ENCODE results near the gene HENMT1. TPM values are rescaled to one million over a fixed set of nuclear protein-coding genes. Genes with fewer than 3 reads are reported as not detected.

The HENMT1 gene
- total RNA-seq, 1 experiment from 2014 or later, result 6.2 TPM

DNA sequence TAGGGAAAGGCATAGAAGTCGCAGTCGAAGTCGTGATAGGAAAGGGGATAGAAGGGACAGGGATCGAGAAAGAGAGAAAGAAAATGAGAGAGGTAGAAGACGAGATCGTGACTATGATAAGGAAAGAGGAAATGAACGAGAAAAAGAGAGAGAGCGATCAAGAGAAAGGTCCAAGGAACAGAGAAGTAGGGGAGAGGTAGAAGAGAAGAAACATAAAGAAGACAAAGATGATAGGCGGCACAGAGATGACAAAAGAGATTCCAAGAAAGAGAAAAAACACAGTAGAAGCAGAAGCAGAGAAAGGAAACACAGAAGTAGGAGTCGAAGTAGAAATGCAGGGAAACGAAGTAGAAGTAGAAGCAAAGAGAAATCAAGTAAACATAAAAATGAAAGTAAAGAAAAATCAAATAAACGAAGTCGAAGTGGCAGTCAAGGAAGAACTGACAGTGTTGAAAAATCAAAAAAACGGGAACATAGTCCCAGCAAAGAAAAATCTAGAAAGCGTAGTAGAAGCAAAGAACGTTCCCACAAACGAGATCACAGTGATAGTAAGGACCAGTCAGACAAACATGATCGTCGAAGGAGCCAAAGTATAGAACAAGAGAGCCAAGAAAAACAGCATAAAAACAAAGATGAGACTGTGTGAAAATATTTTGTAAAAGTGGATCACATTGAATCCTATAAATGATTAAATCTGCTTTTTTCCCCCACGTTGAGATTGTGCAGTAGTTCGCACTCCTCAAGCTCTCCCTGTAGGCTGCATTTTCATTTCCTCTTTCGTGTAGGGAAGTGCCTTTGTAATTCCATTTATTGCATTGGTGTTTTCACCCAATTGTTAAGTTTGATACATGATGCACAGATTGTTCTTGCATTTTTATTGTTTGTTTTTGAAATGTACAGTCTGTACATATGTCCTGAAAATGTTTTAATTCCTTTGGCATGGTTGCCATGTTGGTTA lies 38.8 kb upstream of the HENMT1 start:
- H3K36me3 Mint-ChIP-seq (ENCODE audit: insufficient read depth in 1 of 3, low read depth in 3 of 3), result peaks cover 40 to 73% (median 56%) of the 10 kb centered on the region in 3 experiments; a peak in 6 of 7 replicates
- no peak overlapping the region for H3K18ac ChIP-seq (ENCODE audit: insufficient read length, low read depth, low read length)
- no peak overlapping the region for H3K56ac ChIP-seq (ENCODE audit: insufficient read length, low read depth, low read length)
- no peak overlapping the region for H2BK15ac ChIP-seq (ENCODE audit: low read depth, low read length)
- no peak overlapping the region for H3K4ac ChIP-seq (ENCODE audit: low read depth, low read length)
- H3K27me3 ChIP-seq (ENCODE audit: insufficient read depth, low read length), result no peaks in the 10 kb centered on the region
- WGBS (ENCODE audit: extremely low coverage, insufficient read length, low lambda C conversion rate), result 100% methylated on average over 7 of the region's 22 CpGs
- no peak overlapping the region for H3K9ac ChIP-seq (ENCODE audit: extremely low read depth, insufficient read length, low read length)
- no peak overlapping the region for H4K8ac ChIP-seq (replicated peaks; ENCODE audit: insufficient read length, low read depth, low read length)
- no peaks in the 10 kb centered on the region for H3K9me3 Mint-ChIP-seq
- no peak overlapping the region for H2BK20ac ChIP-seq (ENCODE audit: low read depth, low read length, poor library complexity, severe bottlenecking)
- H3K79me1 ChIP-seq (ENCODE audit: insufficient read depth, low read depth, low read length, poor library complexity, severe bottlenecking), result peaks cover 3% of the 10 kb centered on the region
- TF ChIP-seq, protein P1, sequence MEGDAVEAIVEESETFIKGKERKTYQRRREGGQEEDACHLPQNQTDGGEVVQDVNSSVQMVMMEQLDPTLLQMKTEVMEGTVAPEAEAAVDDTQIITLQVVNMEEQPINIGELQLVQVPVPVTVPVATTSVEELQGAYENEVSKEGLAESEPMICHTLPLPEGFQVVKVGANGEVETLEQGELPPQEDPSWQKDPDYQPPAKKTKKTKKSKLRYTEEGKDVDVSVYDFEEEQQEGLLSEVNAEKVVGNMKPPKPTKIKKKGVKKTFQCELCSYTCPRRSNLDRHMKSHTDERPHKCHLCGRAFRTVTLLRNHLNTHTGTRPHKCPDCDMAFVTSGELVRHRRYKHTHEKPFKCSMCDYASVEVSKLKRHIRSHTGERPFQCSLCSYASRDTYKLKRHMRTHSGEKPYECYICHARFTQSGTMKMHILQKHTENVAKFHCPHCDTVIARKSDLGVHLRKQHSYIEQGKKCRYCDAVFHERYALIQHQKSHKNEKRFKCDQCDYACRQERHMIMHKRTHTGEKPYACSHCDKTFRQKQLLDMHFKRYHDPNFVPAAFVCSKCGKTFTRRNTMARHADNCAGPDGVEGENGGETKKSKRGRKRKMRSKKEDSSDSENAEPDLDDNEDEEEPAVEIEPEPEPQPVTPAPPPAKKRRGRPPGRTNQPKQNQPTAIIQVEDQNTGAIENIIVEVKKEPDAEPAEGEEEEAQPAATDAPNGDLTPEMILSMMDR (conservative IDR thresholded peaks at IDR 0.05), result no peak
- no peak overlapping the region for H3K23ac ChIP-seq (ENCODE audit: insufficient read length, low read depth, low read length)
- H2BK5ac ChIP-seq (ENCODE audit: insufficient read length, low read length), result no peak overlapping the region
- H3K14ac ChIP-seq (ENCODE audit: insufficient read depth, low read length), result no peak overlapping the region
- no peaks in the 10 kb centered on the region for H3K27me3 Mint-ChIP-seq (ENCODE audit: low read depth)
- H3K4me2 ChIP-seq (ENCODE audit: insufficient read depth, insufficient read length, low read length), result no peak overlapping the region
- H3K79me2 ChIP-seq (ENCODE audit: insufficient read depth, low read length), result no peaks in the 10 kb centered on the region; the same call in 1 of the 2 replicates
- H2AFZ ChIP-seq (ENCODE audit: low read length), result no peak overlapping the region
- peaks cover 2 to 4% of the 10 kb centered on the region in 2 experiments for H3K4me1 Mint-ChIP-seq
- H3K9me3 ChIP-seq (ENCODE audit: control insufficient read depth, low read depth, low read length), result no peaks in the 10 kb centered on the region
- DNase-seq, result no peak
- H4K5ac ChIP-seq (ENCODE audit: insufficient read length, low read depth, low read length), result no peak overlapping the region
- no peaks in the 10 kb centered on the region for H3K4me1 ChIP-seq (ENCODE audit: insufficient read depth, low read length)
- H3T11ph ChIP-seq (ENCODE audit: low read length), result no peak overlapping the region
- H2BK120ac ChIP-seq (ENCODE audit: low read depth, low read length, poor library complexity, severe bottlenecking), result no peak overlapping the region
- H3K4me3 Mint-ChIP-seq, result no peak overlapping the region
- H4K91ac ChIP-seq (ENCODE audit: insufficient read length, low read depth, low read length), result no peak overlapping the region
- no peaks in the 10 kb centered on the region for H4K20me1 ChIP-seq (ENCODE audit: control insufficient read depth, insufficient read depth, insufficient read length)
- no peak overlapping the region for H2BK12ac ChIP-seq (ENCODE audit: insufficient read length, low read depth, low read length)
- no peak overlapping the region for H2AK5ac ChIP-seq (ENCODE audit: insufficient read length, low read length)
- no peak overlapping the region for H3K27ac ChIP-seq (ENCODE audit: insufficient read length, low read depth, low read length)
- H3K23me2 ChIP-seq (ENCODE audit: insufficient read length, low read depth, low read length, poor library complexity, severe bottlenecking), result no peaks in the 10 kb centered on the region
- H3K27ac Mint-ChIP-seq, result peak overlapping the region in 2 of 3 experiments; percentile 2 to 20; a peak in 2 of 7 replicates

Measured in H9 (cell line).